ENCODE results near the gene ASTN1.

Gene ASTN1

DNA sequence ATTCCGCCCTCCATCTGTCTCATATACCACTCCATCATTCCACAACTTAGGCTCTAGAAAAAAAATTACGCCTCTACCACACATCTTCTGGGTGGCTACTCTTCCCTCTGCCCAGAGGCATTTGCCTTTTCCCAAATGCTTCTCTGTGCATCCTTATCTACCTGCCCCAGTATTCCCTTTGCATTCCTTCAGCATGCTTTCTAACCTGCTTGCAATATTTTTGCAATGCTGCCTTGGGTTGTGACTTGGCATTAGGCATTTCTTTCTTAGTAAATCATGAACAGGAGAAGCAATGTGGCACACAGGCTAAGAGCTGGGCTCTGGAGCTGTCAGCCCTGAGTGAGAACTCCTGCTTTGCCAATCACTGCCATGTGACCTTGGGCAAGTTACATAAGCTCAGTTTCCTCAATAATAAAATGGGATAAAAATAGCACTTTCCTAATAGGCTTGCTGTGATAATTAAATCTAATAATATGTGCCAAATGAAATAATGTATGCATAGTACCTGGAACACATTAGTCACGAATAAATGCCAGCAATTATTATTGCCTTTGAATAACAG lies 276.0 kb downstream of the ASTN1 start:
- no peaks in the 10 kb centered on the region for H3K27me3 ChIP-seq (ENCODE audit: insufficient read depth, low read length, poor library complexity, severe bottlenecking)
- H2AFZ ChIP-seq (ENCODE audit: low read length): no peak overlapping the region
- no peaks in the 10 kb centered on the region for H4K20me1 ChIP-seq (ENCODE audit: insufficient read depth, low read length, poor library complexity, severe bottlenecking)
- H3K36me3 ChIP-seq (ENCODE audit: insufficient read depth, low read length): no peaks in the 10 kb centered on the region
- H3K9ac ChIP-seq (ENCODE audit: low read depth, low read length, poor library complexity, severe bottlenecking): no peak overlapping the region
- H3F3A ChIP-seq (ENCODE audit: low read depth): no peaks in the 10 kb centered on the region
- no peak overlapping the region for H3K4me2 ChIP-seq (ENCODE audit: low read depth, low read length, poor library complexity, severe bottlenecking)
- no peaks in the 10 kb centered on the region for H3K9me2 ChIP-seq (replicated peaks; ENCODE audit: low read depth, low read length)
- no peaks in the 10 kb centered on the region for H3K79me2 ChIP-seq (ENCODE audit: insufficient read depth, low read length)
- H3K4me1 ChIP-seq (ENCODE audit: insufficient read depth, low read length, poor library complexity, severe bottlenecking): no peaks in the 10 kb centered on the region
- no peaks in the 10 kb centered on the region for H3K9me3 ChIP-seq (ENCODE audit: insufficient read depth, low read depth, low read length)
- no peak overlapping the region for H3K4me3 ChIP-seq (ENCODE audit: low read length, poor library complexity, severe bottlenecking)
- TF ChIP-seq, protein P1, sequence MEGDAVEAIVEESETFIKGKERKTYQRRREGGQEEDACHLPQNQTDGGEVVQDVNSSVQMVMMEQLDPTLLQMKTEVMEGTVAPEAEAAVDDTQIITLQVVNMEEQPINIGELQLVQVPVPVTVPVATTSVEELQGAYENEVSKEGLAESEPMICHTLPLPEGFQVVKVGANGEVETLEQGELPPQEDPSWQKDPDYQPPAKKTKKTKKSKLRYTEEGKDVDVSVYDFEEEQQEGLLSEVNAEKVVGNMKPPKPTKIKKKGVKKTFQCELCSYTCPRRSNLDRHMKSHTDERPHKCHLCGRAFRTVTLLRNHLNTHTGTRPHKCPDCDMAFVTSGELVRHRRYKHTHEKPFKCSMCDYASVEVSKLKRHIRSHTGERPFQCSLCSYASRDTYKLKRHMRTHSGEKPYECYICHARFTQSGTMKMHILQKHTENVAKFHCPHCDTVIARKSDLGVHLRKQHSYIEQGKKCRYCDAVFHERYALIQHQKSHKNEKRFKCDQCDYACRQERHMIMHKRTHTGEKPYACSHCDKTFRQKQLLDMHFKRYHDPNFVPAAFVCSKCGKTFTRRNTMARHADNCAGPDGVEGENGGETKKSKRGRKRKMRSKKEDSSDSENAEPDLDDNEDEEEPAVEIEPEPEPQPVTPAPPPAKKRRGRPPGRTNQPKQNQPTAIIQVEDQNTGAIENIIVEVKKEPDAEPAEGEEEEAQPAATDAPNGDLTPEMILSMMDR (conservative IDR thresholded peaks at IDR 0.05; ENCODE audit: low read length): no peak
- TF ChIP-seq EZH2phosphoT487 (IDR thresholded peaks at IDR 0.05; ENCODE audit: borderline replicate concordance): no peak

DNA sequence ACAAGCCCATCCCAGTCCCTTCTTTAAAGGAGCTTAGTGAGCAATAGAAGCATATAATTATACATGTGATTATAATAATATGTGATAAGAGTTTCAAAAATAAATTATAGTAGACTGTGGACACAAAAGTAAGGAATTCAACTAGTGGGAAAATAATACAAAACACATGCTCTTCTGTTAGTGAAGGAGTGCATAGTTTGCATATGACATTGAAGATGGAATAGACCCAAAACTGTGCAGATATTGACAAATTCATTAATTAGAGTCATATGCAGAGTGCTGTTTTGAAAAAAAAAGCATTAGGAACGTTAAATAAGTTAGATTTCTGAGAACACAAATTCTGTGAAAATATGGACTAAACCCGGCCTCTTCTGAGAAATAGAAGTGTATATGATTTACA lies 278.8 kb downstream of the ASTN1 start:
- H3K27me3 ChIP-seq (ENCODE audit: insufficient read depth, low read length, poor library complexity, severe bottlenecking): no peaks in the 10 kb centered on the region
- TF ChIP-seq, protein P1 (conservative IDR thresholded peaks at IDR 0.05; ENCODE audit: low read length): no peak
- TF ChIP-seq EZH2phosphoT487 (IDR thresholded peaks at IDR 0.05; ENCODE audit: borderline replicate concordance): no peak
- H2AFZ ChIP-seq (ENCODE audit: low read length): no peak overlapping the region
- H3K9me2 ChIP-seq (replicated peaks; ENCODE audit: low read depth, low read length): no peaks in the 10 kb centered on the region
- no peaks in the 10 kb centered on the region for H3K9me3 ChIP-seq (ENCODE audit: insufficient read depth, low read depth, low read length)
- H3K9ac ChIP-seq (ENCODE audit: low read depth, low read length, poor library complexity, severe bottlenecking): no peak overlapping the region
- H4K20me1 ChIP-seq (ENCODE audit: insufficient read depth, low read length, poor library complexity, severe bottlenecking): no peaks in the 10 kb centered on the region
- no peaks in the 10 kb centered on the region for H3K79me2 ChIP-seq (ENCODE audit: insufficient read depth, low read length)
- H3K4me3 ChIP-seq (ENCODE audit: low read length, poor library complexity, severe bottlenecking): no peak overlapping the region
- H3K4me1 ChIP-seq (ENCODE audit: insufficient read depth, low read length, poor library complexity, severe bottlenecking): no peaks in the 10 kb centered on the region
- H3K36me3 ChIP-seq (ENCODE audit: insufficient read depth, low read length): no peaks in the 10 kb centered on the region
- no peaks in the 10 kb centered on the region for H3F3A ChIP-seq (ENCODE audit: low read depth)
- no peak overlapping the region for H3K4me2 ChIP-seq (ENCODE audit: low read depth, low read length, poor library complexity, severe bottlenecking)

DNA sequence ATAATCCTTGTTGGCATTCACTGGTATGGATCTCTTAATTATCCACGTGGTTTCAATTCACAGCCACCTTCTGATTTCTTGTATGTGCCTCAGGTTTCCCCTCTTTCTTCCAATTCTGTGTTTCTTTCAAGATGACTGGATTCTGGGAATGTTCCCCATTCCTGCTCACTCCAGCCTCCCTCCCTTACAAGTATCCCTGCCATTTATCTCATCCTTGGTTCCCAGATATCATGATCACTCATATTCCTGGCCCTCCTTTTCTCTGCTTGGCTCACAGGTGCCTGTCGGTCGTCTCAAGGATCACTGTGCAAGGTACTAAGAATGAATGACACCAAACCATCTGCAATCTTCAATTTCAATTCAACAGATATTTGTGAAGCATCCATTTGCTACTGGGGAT lies 279.2 kb downstream of the ASTN1 start:
- Histone ChIP-seq H3K9me3 (ENCODE audit: insufficient read depth, low read depth, low read length) (no peaks in the 10 kb centered on the region), H3K36me3 (ENCODE audit: insufficient read depth, low read length) (no peaks in the 10 kb centered on the region), H4K20me1 (ENCODE audit: insufficient read depth, low read length, poor library complexity, severe bottlenecking) (no peaks in the 10 kb centered on the region), H3K9me2 (replicated peaks; ENCODE audit: low read depth, low read length) (no peaks in the 10 kb centered on the region), H3K9ac (ENCODE audit: low read depth, low read length, poor library complexity, severe bottlenecking) (no peak overlapping the region), H2AFZ (ENCODE audit: low read length) (no peak overlapping the region), H3K4me1 (ENCODE audit: insufficient read depth, low read length, poor library complexity, severe bottlenecking) (no peaks in the 10 kb centered on the region), H3F3A (ENCODE audit: low read depth) (no peaks in the 10 kb centered on the region), H3K27me3 (ENCODE audit: insufficient read depth, low read length, poor library complexity, severe bottlenecking) (no peaks in the 10 kb centered on the region), H3K4me3 (ENCODE audit: low read length, poor library complexity, severe bottlenecking) (no peak overlapping the region), H3K4me2 (ENCODE audit: low read depth, low read length, poor library complexity, severe bottlenecking) (no peak overlapping the region), H3K79me2 (ENCODE audit: insufficient read depth, low read length) (no peaks in the 10 kb centered on the region)
- TF ChIP-seq, protein P1 (conservative IDR thresholded peaks at IDR 0.05; ENCODE audit: low read length): no peak
- no peak for TF ChIP-seq EZH2phosphoT487 (IDR thresholded peaks at IDR 0.05; ENCODE audit: borderline replicate concordance)

All from Loucy (cell line).